Head of caudate nucleus (tissue), 42 donors: ENCODE data around the gene CYTIP.

Experiments used
- DNase-seq, 42 donors: peaks; one replicate each; pipeline versions ENCODE4 v3.0.0 to v3.0.0-alpha.2; 2020 to 2021; ENCODE audit warnings: mixed read lengths in 7 of 42
- intact Hi-C: fragments of 100-400 bp; cut with DNase I; formaldehyde crosslinking; loops from one replicate; pipeline ENCODE4 v1.15.0; 2022

Gene CYTIP

GRCh38 chr2:157443795-157444640 lies at the start of gene CYTIP:
CYTIP (minus strand) TSS chr2:157444089; CDS start chr2:157444020, 69 bp downstream.
- peak in 16 of 42 donors; percentile 3 to 46 (median 20) for DNase-seq
- intact Hi-C loops, result no loop called here

DNA sequence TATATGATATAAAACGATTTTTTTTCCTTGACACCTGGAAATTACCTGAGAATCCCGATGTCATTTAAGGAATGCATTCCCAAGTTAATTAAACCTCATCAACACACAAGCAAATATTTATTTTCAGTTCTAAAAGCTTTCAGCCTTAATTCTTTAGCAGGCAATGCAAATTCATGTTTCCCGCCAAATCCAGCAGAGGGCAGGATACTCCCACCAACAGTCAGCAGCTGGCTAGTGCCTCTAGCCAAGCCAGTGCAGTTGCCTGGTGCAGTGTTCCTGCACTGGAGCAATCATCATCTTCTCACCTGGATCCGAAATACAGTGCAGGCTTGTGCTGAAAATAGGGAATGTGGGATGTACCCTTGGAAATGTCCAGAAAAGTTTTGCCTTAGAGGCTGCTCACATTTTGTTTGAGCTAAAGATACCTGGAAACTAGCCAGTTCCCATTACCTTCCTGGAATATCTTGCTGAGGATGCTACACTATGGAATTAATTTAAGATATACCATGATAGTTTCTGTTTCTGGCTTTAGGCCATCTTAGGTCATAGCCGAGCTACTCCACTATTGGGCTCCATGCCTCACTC lies 48.4 kb upstream of the CYTIP start:
- DNase-seq, result peak; percentile 45 to 88 (median 76)
- intact Hi-C loops, result loop anchor here (5.0 kb wide), 1 partner anchor 95 kb away; no protein-coding TSS in a partner anchor

DNA sequence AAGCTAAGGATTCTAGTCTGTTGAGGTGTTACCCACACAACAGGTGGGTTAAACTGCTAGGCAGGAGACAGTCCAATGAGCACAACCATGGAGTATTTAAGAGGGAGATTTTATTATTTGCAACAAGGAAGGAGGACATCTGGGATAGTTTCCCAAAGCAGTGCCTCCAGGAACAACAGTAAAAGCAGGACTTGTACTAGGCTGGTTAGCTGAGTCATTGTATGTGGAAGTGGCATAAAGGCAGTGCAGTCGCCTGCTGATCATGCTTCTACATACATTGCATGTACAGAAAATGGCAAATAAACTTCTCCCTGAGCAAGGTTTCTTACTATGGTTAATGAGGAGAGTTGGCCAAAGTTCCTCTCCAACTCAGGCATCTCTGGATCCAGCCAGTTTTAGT lies 46.1 kb upstream of the CYTIP start:
- intact Hi-C loops, result loop anchor here (5.0 kb wide), 1 partner anchor 97 kb away; no protein-coding TSS in a partner anchor
- no peak for DNase-seq

DNA sequence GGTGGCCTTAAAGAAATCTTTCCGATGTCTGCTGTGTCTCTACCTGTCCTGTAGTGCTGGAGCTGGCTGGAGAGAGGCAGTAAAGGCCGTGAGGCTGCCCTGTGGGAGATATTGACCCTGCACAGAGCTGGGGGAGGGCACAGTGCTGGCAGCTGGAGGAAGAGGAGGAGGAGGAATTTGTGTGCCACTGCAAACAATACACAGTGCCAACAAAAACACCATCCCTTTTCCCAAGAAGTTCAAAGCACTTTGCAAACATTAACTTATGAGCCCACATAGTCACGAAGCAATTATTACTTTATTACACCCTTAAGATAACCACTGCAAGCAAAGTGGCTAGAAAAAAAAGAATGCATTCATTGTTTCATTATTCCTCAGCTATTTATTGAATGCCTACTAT lies 45.0 kb upstream of the CYTIP start:
- DNase-seq, result no peak
- intact Hi-C loops, result no loop called here

GRCh38 chr2:157487747-157488146 lies 43.9 kb upstream of the CYTIP start:
- DNase-seq, result no peak
- intact Hi-C loops, result no loop called here

DNA sequence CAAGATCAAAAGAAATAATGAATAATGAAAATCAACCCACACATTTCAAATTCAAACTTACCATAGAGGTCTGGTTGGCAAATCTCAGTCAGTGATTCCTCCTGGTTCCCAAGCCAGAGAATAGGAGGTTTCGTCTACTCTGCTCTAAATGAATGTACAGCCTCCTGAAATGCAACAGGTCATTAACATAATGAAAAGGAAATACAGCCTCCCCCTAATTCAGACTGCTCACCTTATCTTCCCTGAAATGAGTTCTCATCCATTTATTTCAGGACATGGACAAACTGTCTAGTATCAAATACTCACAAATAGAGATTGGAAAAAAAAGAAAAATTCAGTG lies 43.4 kb upstream of the CYTIP start:
- intact Hi-C loops, result no loop called here
- no peak for DNase-seq

DNA sequence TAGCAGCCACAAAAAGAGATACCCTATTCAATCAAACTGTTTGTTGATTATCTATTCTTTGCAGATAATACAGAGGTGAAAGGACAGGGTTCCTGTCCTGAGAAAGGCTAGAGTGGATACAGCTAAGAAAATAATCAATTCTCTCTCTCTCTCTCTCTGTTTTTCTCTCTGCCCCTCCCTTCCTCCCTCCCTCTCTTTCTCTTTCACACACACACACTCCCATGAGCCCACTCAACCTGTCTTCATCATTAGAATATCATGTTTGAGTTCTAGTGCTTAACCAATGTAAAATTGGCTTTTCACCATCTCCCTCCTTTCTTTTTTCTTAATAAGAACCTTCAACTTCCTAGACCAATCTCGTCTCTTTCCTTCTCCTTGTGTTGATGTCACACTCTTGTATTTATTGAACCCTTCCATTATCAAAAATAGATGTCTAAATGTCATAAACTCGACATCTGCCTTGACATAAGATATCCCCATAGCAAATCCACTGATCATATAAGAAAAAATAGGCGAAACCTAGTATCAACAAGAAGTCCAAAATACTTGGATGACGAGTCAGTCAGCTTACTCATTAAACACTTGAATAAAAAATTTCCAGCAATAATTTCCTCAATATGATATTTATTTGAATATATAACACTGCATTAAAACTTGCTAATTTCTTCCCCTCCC lies 42.8 kb upstream of the CYTIP start:
- no peak for DNase-seq
- intact Hi-C loops, result no loop called here

GRCh38 chr2:157480182-157480961 lies 36.5 kb upstream of the CYTIP start:
- intact Hi-C loops, result no loop called here
- peak in 5 of 42 donors; percentile 8 to 51 (median 35) for DNase-seq

DNA sequence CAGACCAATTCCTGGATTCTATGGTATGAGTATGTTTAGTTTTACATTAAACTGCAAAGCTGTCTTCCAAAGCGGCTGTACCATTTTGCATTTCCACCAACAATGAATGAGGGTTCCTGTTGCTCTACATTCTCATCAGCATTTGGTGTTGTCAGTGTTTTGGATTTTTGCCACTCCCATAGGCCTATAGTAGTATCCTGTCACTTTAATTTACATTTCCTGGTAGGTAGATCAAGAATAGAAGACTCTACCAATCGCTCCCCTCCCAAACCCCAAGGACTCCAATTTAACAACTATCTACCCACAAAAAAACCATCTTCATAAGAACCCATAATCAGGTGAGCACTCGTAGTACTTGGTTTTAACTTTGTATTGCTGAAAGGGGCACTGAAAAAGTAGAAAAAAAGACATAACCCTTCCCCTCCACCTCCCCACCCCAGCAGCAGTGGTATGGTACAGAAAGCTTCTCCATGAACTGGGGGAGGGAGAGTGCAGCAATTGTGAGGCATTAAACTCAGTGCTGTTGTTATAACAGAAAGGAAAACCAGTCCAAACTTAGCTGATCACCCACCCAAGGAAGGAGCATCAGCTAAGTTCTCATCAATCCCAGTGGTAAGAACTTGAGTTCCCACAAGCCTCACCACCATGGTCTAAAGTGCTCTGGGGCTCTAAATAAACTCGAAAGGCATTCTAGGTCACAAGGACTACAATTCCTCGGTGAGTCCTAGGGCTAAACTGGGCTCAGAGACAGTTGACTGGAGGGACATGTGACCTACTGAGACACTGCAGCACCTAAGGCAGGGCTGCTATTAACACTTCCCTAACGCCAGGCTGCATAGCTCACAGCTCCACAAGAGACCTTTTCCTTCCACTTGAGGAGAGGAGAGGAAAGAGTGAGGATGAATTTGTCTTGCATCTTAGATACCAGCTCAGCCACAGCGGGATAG lies 35.5 kb upstream of the CYTIP start:
- intact Hi-C loops, result no loop called here
- no peak for DNase-seq

- intact Hi-C loops, result no loop called here
- DNase-seq, result no peak
Measured at GRCh38 chr2:157477919-157478318, 34.0 kb upstream of the CYTIP start.

DNA sequence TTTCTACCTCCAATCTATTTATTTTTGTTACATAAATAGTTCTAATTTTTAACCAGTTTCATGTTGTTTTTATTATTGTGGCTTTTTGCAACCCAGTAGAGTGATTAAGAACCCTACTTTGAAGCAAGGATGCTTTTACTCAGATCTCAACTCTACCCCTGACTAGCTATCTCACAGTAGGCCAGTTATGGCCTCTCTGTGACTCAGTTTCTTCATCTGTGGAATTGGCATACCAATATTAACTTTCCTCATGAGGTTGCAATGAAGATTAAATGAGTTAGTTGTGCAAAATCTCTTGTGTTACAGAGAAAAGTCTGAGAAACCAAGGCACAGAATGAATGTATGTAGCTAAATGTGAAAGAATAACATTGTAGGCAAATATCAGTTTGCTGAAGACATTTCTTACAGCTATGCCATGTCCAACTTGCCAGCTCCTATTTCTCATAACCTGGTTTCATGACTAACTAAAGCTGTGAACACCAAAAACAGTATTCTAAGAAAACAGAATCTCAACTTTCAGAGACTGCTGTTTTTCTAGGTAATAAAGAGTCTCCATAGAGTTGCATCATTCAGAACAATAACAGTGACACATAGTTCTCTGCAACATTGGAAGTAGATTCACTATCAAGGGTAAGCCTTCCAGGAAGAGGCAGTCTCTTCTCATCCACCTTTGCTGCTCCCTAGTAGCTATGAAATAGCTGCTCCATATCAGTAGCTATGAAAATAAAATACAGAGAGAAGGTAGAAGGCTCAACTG lies 33.2 kb upstream of the CYTIP start:
- no peak for DNase-seq
- intact Hi-C loops, result no loop called here

GRCh38 chr2:157475722-157476390 lies 32.0 kb upstream of the CYTIP start:
- intact Hi-C loops, result no loop called here
- DNase-seq, result no peak

DNA sequence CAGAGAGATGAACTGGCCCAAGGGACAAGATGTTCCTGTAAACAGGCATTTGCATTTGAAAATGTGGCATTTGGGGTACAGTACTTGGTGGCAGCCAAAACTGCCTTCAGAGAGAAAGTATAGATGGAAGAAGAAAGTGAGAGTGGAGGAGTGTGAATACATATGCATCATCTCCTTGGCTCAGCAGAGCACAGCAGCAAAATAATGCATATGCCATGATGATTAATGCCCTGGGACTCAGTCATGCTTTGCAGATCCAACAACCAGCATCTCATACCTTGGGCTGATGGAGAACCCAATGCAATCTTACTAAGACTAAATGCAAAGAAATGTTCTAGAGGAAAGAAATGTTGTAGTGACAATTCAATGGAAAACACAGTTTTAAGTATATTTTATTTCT lies 29.7 kb upstream of the CYTIP start:
- intact Hi-C loops, result no loop called here
- DNase-seq, result no peak

DNA sequence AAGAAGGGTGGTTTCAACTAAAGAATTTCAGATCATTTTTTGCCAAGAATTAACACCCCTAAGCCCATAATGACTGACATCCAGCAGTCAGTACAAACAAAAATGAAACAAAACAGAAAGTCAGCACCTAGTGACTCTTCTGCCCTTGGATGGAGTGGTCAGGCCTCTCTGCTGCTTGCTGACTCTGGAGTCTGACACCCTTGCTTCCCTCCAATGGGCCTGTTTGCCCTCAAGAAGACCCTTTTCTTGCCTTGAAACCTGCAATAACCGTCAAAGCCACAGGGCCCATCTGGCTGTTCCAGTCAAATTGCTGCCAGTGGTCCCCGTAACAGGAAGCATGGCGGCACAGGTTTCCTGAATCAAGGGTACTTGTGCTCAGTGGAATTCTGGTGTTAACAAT lies 27.2 kb upstream of the CYTIP start:
- intact Hi-C loops, result no loop called here
- no peak for DNase-seq

GRCh38 chr2:157470321-157470720 lies 26.4 kb upstream of the CYTIP start:
- no peak for DNase-seq

DNA sequence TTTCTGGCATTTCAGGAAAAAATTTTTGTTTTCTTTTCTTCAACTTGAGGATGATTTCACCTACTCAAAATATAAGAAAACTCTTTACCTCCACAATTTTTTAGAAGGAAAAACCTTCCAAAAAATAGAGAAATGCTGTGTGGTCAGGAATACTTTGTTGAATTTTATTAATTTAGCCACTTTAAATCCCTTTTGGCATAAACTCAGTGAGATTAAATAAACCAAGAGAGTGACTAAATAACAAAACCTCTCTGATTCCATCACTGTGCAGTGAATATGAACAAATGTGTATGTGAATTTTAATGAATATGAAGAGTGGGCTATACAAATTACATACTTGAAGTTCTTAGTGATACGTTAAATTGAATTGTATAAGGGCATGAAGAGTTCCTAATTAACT lies 25.8 kb upstream of the CYTIP start:
- intact Hi-C loops, result no loop called here
- no peak for DNase-seq

More at GRCh38 chr2:157470321-157470720, 26.4 kb upstream of the CYTIP start:
- intact Hi-C loops, result no loop called here
